SK-N-MC (cell line): ENCODE results near the gene RAVER1.

Source experiments
- EZH2 ChIP-seq: fragments of 200-600 bp; sonication (generic); IDR thresholded peaks from one replicate; pipeline ENCODE4 v1.6.1; 2017; ENCODE audit warnings: antibody characterized with exemption
- FOXP2 ChIP-seq: optimal IDR thresholded peaks from 2 replicates; pipeline ENCODE3; 2011; ENCODE audit warnings: mild to moderate bottlenecking, moderate library complexity; ENCODE audit not compliant: insufficient read depth; ENCODE audit errors: extremely low read length, control extremely low read depth

DNA sequence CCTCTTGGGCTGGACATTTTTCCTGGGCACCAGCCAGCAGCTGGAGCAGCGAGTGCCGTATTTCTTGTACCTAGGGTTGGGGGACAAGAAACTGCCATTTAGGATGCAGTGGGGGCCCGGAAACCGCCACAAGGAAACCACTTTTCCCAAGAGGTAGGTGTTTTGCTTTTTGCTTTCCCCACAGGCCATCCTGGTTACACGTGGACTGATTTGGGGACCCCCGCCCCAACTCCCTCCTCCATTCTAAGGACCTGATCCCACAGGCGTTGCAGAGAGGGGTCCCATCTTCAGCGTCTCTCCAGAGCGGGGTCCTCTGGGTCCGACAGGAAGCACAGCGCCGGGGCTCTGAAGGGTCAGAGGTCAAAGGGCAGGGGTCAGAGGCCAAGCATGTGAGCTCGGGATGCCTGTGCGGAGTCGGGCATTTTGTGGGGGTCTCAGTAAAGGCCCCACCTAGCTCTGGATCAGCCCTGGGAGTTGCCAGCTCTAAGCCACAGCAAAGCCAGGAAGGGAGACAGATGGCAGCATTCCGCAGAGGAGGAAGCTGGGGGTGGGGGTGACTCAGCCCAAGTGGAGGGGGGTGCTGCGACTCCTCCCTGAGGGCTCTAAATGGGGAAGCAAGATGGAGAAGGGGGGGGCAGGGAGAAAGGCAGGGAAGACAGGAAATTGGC is 28.1 kb downstream of the RAVER1 start:
- no peak for TF ChIP-seq FOXP2
- no peak for TF ChIP-seq EZH2
